HUES48 (cell line): ENCODE data around the gene C19orf81.

Source experiments
- H3K27ac ChIP-seq: one replicate; pipeline ENCODE4 v1.7.0; 2013; ENCODE audit warnings: low read depth, low read length, inconsistent platforms
- H3K27me3 ChIP-seq: 2 replicates; pipeline ENCODE4 v1.6.1; 2013; ENCODE audit warnings: mild to moderate bottlenecking, low read length; ENCODE audit not compliant: control insufficient read depth, insufficient read depth
- H3K36me3 ChIP-seq: 2 replicates; pipeline ENCODE4 v1.6.1; 2013; ENCODE audit warnings: low read length; ENCODE audit not compliant: control insufficient read depth, insufficient read depth
- H3K4me1 ChIP-seq: 2 replicates; pipeline ENCODE4 v1.6.1; 2013; ENCODE audit warnings: mild to moderate bottlenecking, low read length; ENCODE audit not compliant: control insufficient read depth, insufficient read depth
- H3K4me3 ChIP-seq: 2 replicates; pipeline ENCODE4 v1.5.1; 2013; ENCODE audit warnings: mild to moderate bottlenecking, low read depth, low read length
- H3K9ac ChIP-seq: 2 replicates; pipeline ENCODE4 v1.6.1; 2013; ENCODE audit warnings: mild to moderate bottlenecking, low read depth, low read length, moderate library complexity
- H3K9me3 ChIP-seq: 2 replicates; pipeline ENCODE4 v1.6.1; 2013; ENCODE audit warnings: low read length; ENCODE audit not compliant: control insufficient read depth, insufficient read depth

Gene C19orf81

DNA sequence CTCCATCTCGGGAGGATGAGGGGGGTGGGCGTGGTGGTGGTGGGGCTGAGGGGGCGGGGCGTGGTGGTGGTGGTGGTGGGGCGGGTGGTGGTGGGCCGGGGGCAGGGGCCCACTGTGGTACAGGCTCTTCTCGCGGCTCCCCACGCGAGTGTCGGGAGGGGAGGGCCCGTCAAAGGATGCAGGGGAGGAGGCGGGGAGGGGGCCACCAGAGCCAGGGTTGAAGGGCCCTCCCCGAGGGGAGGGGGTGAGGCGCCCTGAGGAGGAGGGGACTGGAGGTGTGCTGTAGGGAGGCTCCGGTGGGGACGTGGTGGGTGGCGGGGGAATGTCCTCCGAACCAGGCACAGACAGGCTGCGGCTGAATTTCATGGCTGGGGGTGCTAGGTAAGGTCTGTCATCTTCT, 19.6 kb downstream of the C19orf81 start:
- H3K27me3 ChIP-seq: peaks cover 62% of the 10 kb centered on the region
- H3K4me3 ChIP-seq: no peak overlapping the region
- no peak overlapping the region for H3K9ac ChIP-seq
- no peaks in the 10 kb centered on the region for H3K36me3 ChIP-seq
- H3K9me3 ChIP-seq: no peaks in the 10 kb centered on the region
- no peak overlapping the region for H3K27ac ChIP-seq
- H3K4me1 ChIP-seq: 0 out of 2 replicates have a peak, but pooled peaks cover 3% of the 10 kb centered on the region

- Histone ChIP-seq H3K9me3 (no peaks in the 10 kb centered on the region), H3K4me1 (0 out of 2 replicates have a peak, but pooled peaks cover 3% of the 10 kb centered on the region), H3K4me3 (no peak overlapping the region), H3K36me3 (no peaks in the 10 kb centered on the region), H3K27ac (no peak overlapping the region), H3K27me3 (peaks cover 65% of the 10 kb centered on the region), H3K9ac (no peak overlapping the region)
Observed at GRCh38 chr19:50669302-50670101, 20.3 kb downstream of the C19orf81 start.

DNA sequence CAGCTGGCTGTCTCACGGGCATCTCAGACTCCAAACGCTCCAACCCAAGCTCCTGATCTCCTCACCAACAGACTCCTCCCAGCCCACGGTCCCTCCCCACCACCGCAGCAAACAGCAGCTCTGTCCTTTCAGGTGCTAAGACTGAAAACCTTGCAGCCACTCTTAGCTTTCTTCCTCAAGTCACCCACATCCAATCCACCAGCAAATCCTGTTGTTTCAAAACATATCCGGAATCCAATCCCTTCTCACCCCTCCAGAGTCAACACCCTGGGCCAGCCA, 20.8 kb downstream of the C19orf81 start:
- Histone ChIP-seq H3K4me3 (no peak overlapping the region), H3K36me3 (no peaks in the 10 kb centered on the region), H3K9ac (no peak overlapping the region), H3K27ac (no peak overlapping the region), H3K9me3 (no peaks in the 10 kb centered on the region), H3K27me3 (peaks cover 65% of the 10 kb centered on the region), H3K4me1 (0 out of 2 replicates have a peak, but pooled peaks cover 3% of the 10 kb centered on the region)

GRCh38 chr19:50673118-50673517, 23.9 kb downstream of the C19orf81 start:
- Histone ChIP-seq H3K9me3 (no peaks in the 10 kb centered on the region), H3K27ac (no peak overlapping the region), H3K4me1 (peaks cover 8% of the 10 kb centered on the region), H3K36me3 (no peaks in the 10 kb centered on the region), H3K9ac (no peak overlapping the region), H3K4me3 (no peak overlapping the region), H3K27me3 (peaks cover 42% of the 10 kb centered on the region)

DNA sequence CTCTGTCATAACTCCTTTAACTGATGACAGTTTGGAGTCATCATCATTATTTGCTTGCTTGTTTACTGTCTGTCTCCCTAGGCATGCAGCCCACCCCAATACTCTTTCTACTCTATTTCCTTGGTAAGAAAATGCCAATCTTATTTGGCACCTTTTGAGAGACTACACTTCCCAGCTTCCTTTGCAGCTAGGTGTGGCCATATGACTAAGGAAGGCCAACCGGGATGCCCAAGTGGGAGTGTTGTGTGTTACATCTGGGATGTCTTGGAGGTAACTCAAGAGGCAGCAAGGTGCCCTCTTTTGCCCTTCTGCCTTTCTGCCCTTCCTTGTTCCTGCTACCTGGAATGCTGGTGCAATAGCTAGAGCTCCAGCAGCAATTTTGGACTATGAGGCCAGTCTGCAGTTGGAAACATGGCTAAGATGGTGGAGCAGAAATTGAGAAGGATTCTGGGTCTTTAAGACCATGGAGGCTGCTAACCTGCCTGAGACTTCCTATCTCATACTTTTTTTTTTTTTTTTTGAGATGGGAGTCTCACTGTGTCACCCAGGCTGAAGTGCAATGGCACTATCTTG, 27.5 kb downstream of the C19orf81 start:
- Histone ChIP-seq H3K36me3 (no peaks in the 10 kb centered on the region), H3K27me3 (peaks cover 40% of the 10 kb centered on the region), H3K4me3 (no peak overlapping the region), H3K4me1 (peaks cover 8% of the 10 kb centered on the region), H3K27ac (no peak overlapping the region), H3K9me3 (no peaks in the 10 kb centered on the region), H3K9ac (no peak overlapping the region)

DNA sequence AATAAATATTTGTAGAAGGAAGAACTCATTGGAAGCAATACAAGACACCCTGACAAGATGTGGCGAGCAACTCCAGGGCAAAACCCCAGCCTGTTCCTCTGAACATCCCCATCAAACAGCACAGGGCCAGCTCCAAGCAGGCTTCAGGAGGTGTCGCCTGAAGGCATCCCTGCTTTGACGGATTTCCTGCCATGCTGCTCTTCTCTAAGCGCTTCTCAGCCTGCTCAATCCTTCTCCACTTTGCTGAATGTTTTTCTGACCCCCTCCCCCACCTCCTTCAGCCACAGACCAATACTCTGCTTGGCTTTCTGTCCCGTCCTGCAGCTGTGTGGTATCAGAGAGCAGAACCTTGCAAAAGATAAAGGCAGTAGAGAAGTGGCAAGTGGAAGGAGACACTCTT, 28.4 kb downstream of the C19orf81 start:
- Histone ChIP-seq H3K27me3 (peaks cover 36% of the 10 kb centered on the region), H3K27ac (peak overlapping the region; percentile 14), H3K9ac (no peak overlapping the region), H3K9me3 (no peaks in the 10 kb centered on the region), H3K4me1 (peaks cover 8% of the 10 kb centered on the region), H3K4me3 (no peak overlapping the region), H3K36me3 (no peaks in the 10 kb centered on the region)

DNA sequence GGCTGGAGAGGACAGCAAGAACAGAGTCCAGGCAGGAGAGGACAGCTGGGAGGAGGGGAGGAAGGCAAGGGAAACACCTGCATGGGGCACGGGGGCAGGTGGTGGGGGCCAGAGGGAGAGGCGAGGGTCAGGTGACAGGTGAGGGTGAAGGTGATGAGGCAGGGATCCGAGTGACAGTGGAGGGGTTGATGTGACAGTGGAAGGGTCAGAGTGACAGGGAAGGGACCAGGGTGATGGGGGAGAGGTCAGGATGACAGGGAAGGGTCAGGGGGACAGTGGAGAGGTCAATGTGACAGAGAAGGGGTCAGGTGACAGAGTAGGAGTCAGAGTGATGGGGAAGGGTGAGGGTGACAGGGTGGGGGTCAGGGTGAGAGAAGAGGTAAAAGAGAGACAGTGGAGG, 29.1 kb downstream of the C19orf81 start:
- no peak overlapping the region for H3K9ac ChIP-seq
- peaks cover 36% of the 10 kb centered on the region for H3K27me3 ChIP-seq
- peaks cover 6% of the 10 kb centered on the region for H3K4me1 ChIP-seq
- no peak overlapping the region for H3K27ac ChIP-seq
- H3K9me3 ChIP-seq: no peaks in the 10 kb centered on the region
- no peak overlapping the region for H3K4me3 ChIP-seq
- no peaks in the 10 kb centered on the region for H3K36me3 ChIP-seq

- Histone ChIP-seq H3K9ac (no peak overlapping the region), H3K27ac (no peak overlapping the region)
Observed at GRCh38 chr19:50679177-50680125, 30.2 kb downstream of the C19orf81 start.

GRCh38 chr19:50686310-50687032, 37.2 kb downstream of the C19orf81 start:
- no peak overlapping the region for H3K27ac ChIP-seq
- H3K9me3 ChIP-seq: no peaks in the 10 kb centered on the region
- no peak overlapping the region for H3K9ac ChIP-seq
- peaks cover 79% of the 10 kb centered on the region for H3K27me3 ChIP-seq
- peak overlapping the region; percentile 47; the same call in 1 of the 2 replicates for H3K4me3 ChIP-seq
- no peaks in the 10 kb centered on the region for H3K4me1 ChIP-seq
- H3K36me3 ChIP-seq: no peaks in the 10 kb centered on the region

More at GRCh38 chr19:50679177-50680125, 30.2 kb downstream of the C19orf81 start:
- Histone ChIP-seq H3K27me3 (peaks cover 39% of the 10 kb centered on the region), H3K36me3 (no peaks in the 10 kb centered on the region), H3K9me3 (no peaks in the 10 kb centered on the region), H3K4me3 (no peak overlapping the region), H3K4me1 (peaks cover 5% of the 10 kb centered on the region)

GRCh38 chr19:50688766-50689165, 39.5 kb downstream of the C19orf81 start:
- no peaks in the 10 kb centered on the region for H3K36me3 ChIP-seq
- H3K9me3 ChIP-seq: no peaks in the 10 kb centered on the region
- H3K27ac ChIP-seq: no peak overlapping the region
- H3K27me3 ChIP-seq: peaks cover 85% of the 10 kb centered on the region
- H3K9ac ChIP-seq: no peak overlapping the region
- peaks cover 3% of the 10 kb centered on the region; the same call in 1 of the 2 replicates for H3K4me1 ChIP-seq
- H3K4me3 ChIP-seq: no peak overlapping the region
